GM23338 (cell line): ENCODE data around the gene NECAB3. TPM values are rescaled to one million over a fixed set of nuclear protein-coding genes. Genes with fewer than 3 reads are reported as not detected.

Experiments
- ATAC-seq: fragments of 200-7000 bp; cut with Tn5 transposase; 3 replicates; pipeline ENCODE4 v1.9.1; 2020
- DNase-seq: peaks from one replicate; pipeline ENCODE4 v3.0.0-alpha.2; 2015; ENCODE audit warnings: low spot score
- H2AFZ ChIP-seq: fragments of 200-600 bp; sonication (generic); 2 replicates; pipeline ENCODE4 v1.8.0; 2016; ENCODE audit warnings: antibody characterized with exemption, mild to moderate bottlenecking, moderate library complexity
- H3F3A ChIP-seq: fragments of 200-600 bp; sonication (generic); replicated peaks from 2 replicates; pipeline ENCODE4 v1.8.0; 2017; ENCODE audit warnings: antibody characterized with exemption, mixed run types, low read depth
- H3K27ac ChIP-seq: fragments of 200-600 bp; sonication (generic); 2 replicates; pipeline ENCODE4 v1.6.1; 2016; ENCODE audit warnings: low read depth
- H3K27me3 ChIP-seq: fragments of 200-600 bp; sonication (generic); 2 replicates; pipeline ENCODE4 v1.8.0; 2016; ENCODE audit warnings: mild to moderate bottlenecking, mixed run types, moderate library complexity; ENCODE audit not compliant: insufficient read depth
- H3K36me3 ChIP-seq: fragments of 200-600 bp; sonication (generic); 2 replicates; pipeline ENCODE4 v1.8.0; 2016; ENCODE audit warnings: mild to moderate bottlenecking; ENCODE audit not compliant: insufficient read depth
- H3K4me1 ChIP-seq: fragments of 200-600 bp; sonication (generic); 2 replicates; pipeline ENCODE4 v1.8.0; 2016; ENCODE audit warnings: mild to moderate bottlenecking, moderate library complexity; ENCODE audit not compliant: insufficient read depth
- H3K4me2 ChIP-seq: fragments of 200-600 bp; sonication (generic); 2 replicates; pipeline ENCODE4 v1.7.1; 2017; ENCODE audit warnings: mixed run types
- H3K4me3 ChIP-seq: fragments of 200-600 bp; sonication (generic); 2 replicates; pipeline ENCODE4 v1.6.1; 2016; ENCODE audit warnings: mixed run types
- H3K79me2 ChIP-seq: fragments of 200-600 bp; sonication (generic); replicated peaks from 2 replicates; pipeline ENCODE4 v1.8.0; 2017; ENCODE audit warnings: mild to moderate bottlenecking; ENCODE audit not compliant: insufficient read depth
- H3K9me2 ChIP-seq: fragments of 200-600 bp; sonication (generic); 2 replicates; pipeline ENCODE4 v1.8.0; 2017; ENCODE audit not compliant: insufficient read depth
- H4K20me1 ChIP-seq: fragments of 200-600 bp; sonication (generic); replicated peaks from 2 replicates; pipeline ENCODE4 v1.8.0; 2017; ENCODE audit warnings: mild to moderate bottlenecking; ENCODE audit not compliant: insufficient read depth
- H3K27ac Mint-ChIP-seq: 2 replicates; pipeline ENCODE4 v1.8.0; 2020; ENCODE audit warnings: inconsistent platforms, mild to moderate bottlenecking, moderate library complexity, mixed read lengths
- H3K27me3 Mint-ChIP-seq: 3 replicates; pipeline ENCODE4 v1.8.0; 2022; ENCODE audit warnings: low read depth, mild to moderate bottlenecking, moderate library complexity, mixed read lengths, inconsistent platforms; ENCODE audit not compliant: insufficient read depth, poor library complexity
- H3K36me3 Mint-ChIP-seq: 3 replicates; pipeline ENCODE4 v1.8.0; 2021; ENCODE audit warnings: low read depth, mild to moderate bottlenecking, inconsistent platforms, moderate library complexity, mixed read lengths
- H3K4me1 Mint-ChIP-seq: 3 replicates; pipeline ENCODE4 v1.8.0; 2020; ENCODE audit warnings: mild to moderate bottlenecking, inconsistent platforms, mixed read lengths
- H3K4me3 Mint-ChIP-seq: 3 replicates; pipeline ENCODE4 v1.8.0; 2021; ENCODE audit warnings: moderate library complexity, mild to moderate bottlenecking, inconsistent platforms, mixed read lengths
- H3K9me3 Mint-ChIP-seq: 3 replicates; pipeline ENCODE4 v1.8.0; 2020; ENCODE audit warnings: moderate library complexity, mild to moderate bottlenecking, inconsistent platforms, mixed read lengths
- CREB1 ChIP-seq: fragments of 250-450 bp; sonication (Bioruptor Pico); IDR thresholded peaks from 2 replicates; pipeline ENCODE4 v1.5.0; 2020; ENCODE audit warnings: low read depth, mild to moderate bottlenecking, moderate library complexity
- CTCF ChIP-seq, 2 experiments: fragments of 200-600 bp in 1 of 2; sonication (generic) in 1 of 2; conservative IDR thresholded peaks; 2 replicates each; pipeline versions ENCODE4 v1.5.1 to v1.6.1; 2016 to 2017; ENCODE audit warnings: antibody characterized with exemption in 2 of 2, low read depth in 2 of 2, mild to moderate bottlenecking in 2 of 2, moderate library complexity in 1 of 2
- ETS1 ChIP-seq: IDR thresholded peaks from 2 replicates; pipeline ENCODE4 v1.6.1; 2016; ENCODE audit warnings: antibody characterized with exemption
- EZH2phosphoT487 ChIP-seq: fragments of 200-600 bp; sonication (generic); IDR thresholded peaks from one replicate; pipeline ENCODE4 v1.8.1; 2018; ENCODE audit warnings: antibody characterized with exemption; ENCODE audit not compliant: unreplicated experiment
- JUNB ChIP-seq: IDR thresholded peaks from one replicate; pipeline ENCODE4 v1.6.1; 2016; ENCODE audit warnings: antibody characterized with exemption; ENCODE audit not compliant: unreplicated experiment
- NANOG ChIP-seq: IDR thresholded peaks from 2 replicates; pipeline ENCODE4 v1.6.1; 2016; ENCODE audit warnings: antibody characterized with exemption, borderline replicate concordance
- STAT1 ChIP-seq: IDR thresholded peaks from one replicate; pipeline ENCODE4 v1.6.1; 2016; ENCODE audit warnings: antibody characterized with exemption; ENCODE audit not compliant: unreplicated experiment
- ZNF114 ChIP-seq: fragments of 250-450 bp; sonication (Bioruptor Pico); IDR thresholded peaks from 2 replicates; pipeline ENCODE4 v1.5.0; 2020; ENCODE audit warnings: mild to moderate bottlenecking, moderate library complexity
- ZNF331 ChIP-seq: fragments of 250-450 bp; sonication (Bioruptor Pico); IDR thresholded peaks from 2 replicates; pipeline ENCODE4 v1.5.0; 2020; ENCODE audit warnings: low read depth, mild to moderate bottlenecking, moderate library complexity
- polyA plus RNA-seq: library from polyadenylated mRNA; unstranded; fragments of >200 nt; fragmentation: Nextera tagmentation; extraction: Ambion mirVana; gene quantifications from 2 replicates; pipeline ENCODE4 v1.2.1, GENCODE V29; 2016
- total RNA-seq: library from RNA; depleted of rRNA; stranded (reverse); fragments of >200 nt; shearing (Covaris generic); gene quantifications from 2 replicates; pipeline ENCODE4 v1.2.3, GENCODE V29; 2014

Gene NECAB3
- total and polyA plus RNA-seq, 2 experiments from 2014 or later = 8.5 to 28.4 TPM

GRCh38 chr20:33687370-33687915 is 13.2 kb upstream of the NECAB3 start:
- Histone ChIP-seq H3K9me2 (no peaks in the 10 kb centered on the region), H3K27ac (no peak overlapping the region), H3F3A (0 out of 2 replicates have a peak, but pooled peaks cover 2% of the 10 kb centered on the region), H3K4me2 (peak overlapping the region; percentile 80), H3K79me2 (peaks cover 32% of the 10 kb centered on the region), H3K4me1 (peaks cover 10% of the 10 kb centered on the region; the same call in 1 of the 2 replicates), H4K20me1 (peaks cover 20% of the 10 kb centered on the region; the same call in 1 of the 2 replicates), H2AFZ (peak overlapping the region; percentile 97), H3K4me3 (no peak overlapping the region), H3K27me3 (no peaks in the 10 kb centered on the region), H3K36me3 (no peaks in the 10 kb centered on the region)
- no peaks in the 10 kb centered on the region for H3K9me3 Mint-ChIP-seq
- no peak overlapping the region for H3K27ac Mint-ChIP-seq
- peaks cover 22% of the 10 kb centered on the region for H3K4me1 Mint-ChIP-seq
- H3K4me3 Mint-ChIP-seq = no peak overlapping the region
- H3K36me3 Mint-ChIP-seq = no peaks in the 10 kb centered on the region
- DNase-seq (no peak), ATAC-seq (no peak)
- H3K27me3 Mint-ChIP-seq = peaks cover 14% of the 10 kb centered on the region
- TF ChIP-seq NANOG (no peak), ETS1 (no peak), CTCF (conservative IDR thresholded peaks at IDR 0.05; ENCODE audit: low read depth in 2 of 2) (no peak), ZNF114 (CRISPR knock-in tag) (no peak), ZNF331 (CRISPR knock-in tag) (no peak)

DNA sequence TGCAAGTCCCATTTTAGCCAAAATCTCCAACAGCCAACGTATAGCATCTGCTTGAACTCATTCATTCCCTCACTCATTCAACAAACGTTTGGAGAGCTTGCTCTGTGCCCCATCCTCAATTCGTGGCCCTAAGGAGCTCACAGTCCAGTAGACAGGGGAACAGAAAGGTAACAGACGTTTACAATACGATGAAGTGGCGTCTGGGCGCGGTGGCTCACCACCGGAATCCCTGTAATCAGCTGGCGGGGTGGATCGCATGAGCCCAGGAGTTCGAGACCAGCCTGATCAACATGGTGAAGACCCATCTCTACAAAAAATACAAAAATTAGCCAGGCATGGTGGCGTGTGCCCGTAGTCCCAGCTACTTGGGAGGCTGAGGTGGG is 12.7 kb upstream of the NECAB3 start:
- Histone ChIP-seq H3K9me2 (no peaks in the 10 kb centered on the region), H3K4me2 (peak overlapping the region; percentile 80), H3K4me3 (peak overlapping the region; percentile 54), H3K27me3 (no peaks in the 10 kb centered on the region), H3F3A (0 out of 2 replicates have a peak, but pooled peaks cover 2% of the 10 kb centered on the region), H3K4me1 (peaks cover 10% of the 10 kb centered on the region; the same call in 1 of the 2 replicates), H4K20me1 (peaks cover 24% of the 10 kb centered on the region; the same call in 1 of the 2 replicates), H3K79me2 (peaks cover 33% of the 10 kb centered on the region), H3K36me3 (no peaks in the 10 kb centered on the region), H3K27ac (no peak overlapping the region), H2AFZ (peak overlapping the region; percentile 97)
- H3K27me3 Mint-ChIP-seq = peaks cover 14% of the 10 kb centered on the region
- DNase-seq (no peak), ATAC-seq (no peak)
- no peaks in the 10 kb centered on the region for H3K36me3 Mint-ChIP-seq
- peak overlapping the region; percentile 47 for H3K27ac Mint-ChIP-seq
- H3K9me3 Mint-ChIP-seq = no peaks in the 10 kb centered on the region
- peak overlapping the region; percentile 59 for H3K4me3 Mint-ChIP-seq
- peaks cover 24% of the 10 kb centered on the region for H3K4me1 Mint-ChIP-seq
- no peak for TF ChIP-seq CREB1 (CRISPR knock-in tag)
- TF ChIP-seq CTCF (conservative IDR thresholded peaks at IDR 0.05; ENCODE audit: low read depth in 2 of 2) = no peak
- no peak for TF ChIP-seq JUNB
- TF ChIP-seq ZNF114 (CRISPR knock-in tag) = no peak
- no peak for TF ChIP-seq ETS1
- no peak for TF ChIP-seq EZH2phosphoT487
- TF ChIP-seq STAT1 = no peak
